Right lobe of liver (tissue), 4 donors: ENCODE data around the gene PRSS56.

Source experiments
- CTCF ChIP-seq, 4 donors: fragments of 200-600 bp in 3 of 4; fragments of 450-650 bp in 1 of 4; IDR thresholded peaks; one replicate each; pipeline versions ENCODE4 v1.5.1 to v1.8.0; 2016 to 2022; ENCODE audit warnings: antibody characterized with exemption in 4 of 4, mild to moderate bottlenecking in 2 of 4
- POLR2A ChIP-seq: fragments of 450-650 bp; IDR thresholded peaks from one replicate; pipeline ENCODE4 v1.6.1; 2017; ENCODE audit warnings: antibody characterized with exemption, mild to moderate bottlenecking
- donor health status: DM: no; HTN: no; CAD: no.
- donor health status: DM: no; HTN: no; CAD: no.
- donor health status: DM: no; HTN: yes; CAD: no.

GRCh38 chr2:232516551-232516950, 3.6 kb upstream of the PRSS56 start:
- TF ChIP-seq CTCF (IDR thresholded peaks at IDR 0.05) (no peak), POLR2A (no peak)
